Upper lobe of left lung (tissue), 4 donors: ENCODE results near the gene GPC5.

Experiments
- CTCF ChIP-seq, 6 experiments: fragments of 450-650 bp in 4 of 6; fragments of 200-600 bp in 2 of 6; sonication (generic) in 2 of 6; IDR thresholded peaks; one replicate each; pipeline ENCODE4 v1.5.1; 2016 to 2019; ENCODE audit warnings: antibody characterized with exemption in 6 of 6
- EP300 ChIP-seq, 4 donors: sonication (generic); formaldehyde crosslinking; IDR thresholded peaks; one replicate each; pipeline ENCODE4 v1.5.1; 2017; ENCODE audit warnings: antibody characterized with exemption in 4 of 4, control low read depth in 2 of 4
- POLR2A ChIP-seq, 4 donors: fragments of 450-650 bp; IDR thresholded peaks; one replicate each; pipeline ENCODE4 v1.5.1; 2016 to 2017; ENCODE audit warnings: antibody characterized with exemption in 4 of 4, mild to moderate bottlenecking in 2 of 4
- POLR2AphosphoS5 ChIP-seq, 2 donors: sonication (generic); formaldehyde crosslinking; IDR thresholded peaks; one replicate each; pipeline ENCODE4 v1.5.1; 2017; ENCODE audit warnings: antibody characterized with exemption in 2 of 2

GRCh38 chr13:92574499-92574898 is 1176.1 kb downstream of the GPC5 start:
- no peak for TF ChIP-seq CTCF (IDR thresholded peaks at IDR 0.05)
- no peak for TF ChIP-seq POLR2A (IDR thresholded peaks at IDR 0.05)
- no peak for TF ChIP-seq EP300 (IDR thresholded peaks at IDR 0.05)
- TF ChIP-seq POLR2AphosphoS5 (IDR thresholded peaks at IDR 0.05) = no peak
